SU-DHL-6 (cell line): ENCODE results near the gene SLC38A10.

ENCODE experiments used
- CTCF ChIP-seq: fragments of 200-600 bp; sonication (generic); IDR thresholded peaks from one replicate; pipeline ENCODE4 v1.5.1; 2017; ENCODE audit warnings: antibody characterized with exemption, mild to moderate bottlenecking, low read length, moderate library complexity; ENCODE audit not compliant: insufficient read depth, poor library complexity, severe bottlenecking
- EZH2phosphoT487 ChIP-seq: fragments of 200-600 bp; sonication (generic), shearing (Covaris generic); conservative IDR thresholded peaks from 2 replicates; pipeline ENCODE4 v1.6.1; 2018; ENCODE audit warnings: mild to moderate bottlenecking, antibody characterized with exemption, low read length, moderate library complexity, mixed read lengths

DNA sequence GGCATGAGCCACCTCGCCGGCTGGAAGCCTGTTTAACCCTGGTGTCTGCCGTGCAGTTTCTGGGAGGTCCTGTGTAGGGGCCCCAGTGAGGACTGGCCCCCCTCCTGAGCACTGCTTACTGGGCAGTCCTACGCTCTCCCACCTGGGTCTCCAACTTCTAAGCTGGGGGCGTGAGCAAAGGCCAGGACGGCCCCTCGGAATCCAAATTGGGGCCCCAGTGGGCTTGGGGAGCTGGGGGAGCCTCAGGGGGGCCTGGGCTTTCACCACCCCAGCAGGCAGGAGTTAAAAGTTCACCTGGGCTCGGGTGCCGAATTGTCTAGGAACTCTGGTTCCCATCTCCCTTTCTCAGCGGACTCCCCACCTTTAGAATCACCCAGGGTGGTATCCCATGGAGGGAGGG lies 7.2 kb upstream of the SLC38A10 start:
- no peak for TF ChIP-seq CTCF
- no peak for TF ChIP-seq EZH2phosphoT487
